Measurements from ENCODE around the gene DMTF1.

The DMTF1 gene

DNA sequence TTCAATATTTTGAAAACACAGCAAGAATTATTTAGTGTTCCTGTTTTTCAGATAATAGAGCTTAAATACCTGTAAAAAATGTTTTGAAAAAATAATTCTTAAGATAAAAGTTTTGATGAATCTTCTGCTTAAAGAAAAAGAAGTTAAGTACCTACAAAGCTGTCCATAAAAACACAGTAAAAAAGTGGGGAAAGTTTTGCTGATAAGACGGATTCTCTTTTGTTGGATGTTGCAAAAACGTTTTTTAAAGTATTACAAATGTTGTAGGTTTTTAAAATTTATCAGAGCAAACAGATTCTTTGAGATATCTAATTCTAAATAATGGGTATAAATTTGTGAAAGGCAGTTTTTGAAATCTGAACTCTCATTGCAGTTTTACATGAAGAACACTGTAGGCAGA lies 12.2 kb downstream of the DMTF1 start:
- TF ChIP-seq SPI1 (IDR thresholded peaks at IDR 0.05; ENCODE audit: borderline replicate concordance, low read depth) (no peak), POLR2AphosphoS5 (IDR thresholded peaks at IDR 0.05; ENCODE audit: low read depth) (no peak), GABPA (IDR thresholded peaks at IDR 0.05; ENCODE audit: low read depth) (no peak)
- TF ChIP-seq, protein P1, sequence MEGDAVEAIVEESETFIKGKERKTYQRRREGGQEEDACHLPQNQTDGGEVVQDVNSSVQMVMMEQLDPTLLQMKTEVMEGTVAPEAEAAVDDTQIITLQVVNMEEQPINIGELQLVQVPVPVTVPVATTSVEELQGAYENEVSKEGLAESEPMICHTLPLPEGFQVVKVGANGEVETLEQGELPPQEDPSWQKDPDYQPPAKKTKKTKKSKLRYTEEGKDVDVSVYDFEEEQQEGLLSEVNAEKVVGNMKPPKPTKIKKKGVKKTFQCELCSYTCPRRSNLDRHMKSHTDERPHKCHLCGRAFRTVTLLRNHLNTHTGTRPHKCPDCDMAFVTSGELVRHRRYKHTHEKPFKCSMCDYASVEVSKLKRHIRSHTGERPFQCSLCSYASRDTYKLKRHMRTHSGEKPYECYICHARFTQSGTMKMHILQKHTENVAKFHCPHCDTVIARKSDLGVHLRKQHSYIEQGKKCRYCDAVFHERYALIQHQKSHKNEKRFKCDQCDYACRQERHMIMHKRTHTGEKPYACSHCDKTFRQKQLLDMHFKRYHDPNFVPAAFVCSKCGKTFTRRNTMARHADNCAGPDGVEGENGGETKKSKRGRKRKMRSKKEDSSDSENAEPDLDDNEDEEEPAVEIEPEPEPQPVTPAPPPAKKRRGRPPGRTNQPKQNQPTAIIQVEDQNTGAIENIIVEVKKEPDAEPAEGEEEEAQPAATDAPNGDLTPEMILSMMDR (IDR thresholded peaks at IDR 0.05; ENCODE audit: insufficient read depth, low read length) = no peak
- TF ChIP-seq, protein P2, sequence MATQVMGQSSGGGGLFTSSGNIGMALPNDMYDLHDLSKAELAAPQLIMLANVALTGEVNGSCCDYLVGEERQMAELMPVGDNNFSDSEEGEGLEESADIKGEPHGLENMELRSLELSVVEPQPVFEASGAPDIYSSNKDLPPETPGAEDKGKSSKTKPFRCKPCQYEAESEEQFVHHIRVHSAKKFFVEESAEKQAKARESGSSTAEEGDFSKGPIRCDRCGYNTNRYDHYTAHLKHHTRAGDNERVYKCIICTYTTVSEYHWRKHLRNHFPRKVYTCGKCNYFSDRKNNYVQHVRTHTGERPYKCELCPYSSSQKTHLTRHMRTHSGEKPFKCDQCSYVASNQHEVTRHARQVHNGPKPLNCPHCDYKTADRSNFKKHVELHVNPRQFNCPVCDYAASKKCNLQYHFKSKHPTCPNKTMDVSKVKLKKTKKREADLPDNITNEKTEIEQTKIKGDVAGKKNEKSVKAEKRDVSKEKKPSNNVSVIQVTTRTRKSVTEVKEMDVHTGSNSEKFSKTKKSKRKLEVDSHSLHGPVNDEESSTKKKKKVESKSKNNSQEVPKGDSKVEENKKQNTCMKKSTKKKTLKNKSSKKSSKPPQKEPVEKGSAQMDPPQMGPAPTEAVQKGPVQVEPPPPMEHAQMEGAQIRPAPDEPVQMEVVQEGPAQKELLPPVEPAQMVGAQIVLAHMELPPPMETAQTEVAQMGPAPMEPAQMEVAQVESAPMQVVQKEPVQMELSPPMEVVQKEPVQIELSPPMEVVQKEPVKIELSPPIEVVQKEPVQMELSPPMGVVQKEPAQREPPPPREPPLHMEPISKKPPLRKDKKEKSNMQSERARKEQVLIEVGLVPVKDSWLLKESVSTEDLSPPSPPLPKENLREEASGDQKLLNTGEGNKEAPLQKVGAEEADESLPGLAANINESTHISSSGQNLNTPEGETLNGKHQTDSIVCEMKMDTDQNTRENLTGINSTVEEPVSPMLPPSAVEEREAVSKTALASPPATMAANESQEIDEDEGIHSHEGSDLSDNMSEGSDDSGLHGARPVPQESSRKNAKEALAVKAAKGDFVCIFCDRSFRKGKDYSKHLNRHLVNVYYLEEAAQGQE (IDR thresholded peaks at IDR 0.05; ENCODE audit: insufficient replicate concordance, low read depth) = no peak
- H3K27me3 ChIP-seq (ENCODE audit: insufficient read depth, poor library complexity, severe bottlenecking) = no peaks in the 10 kb centered on the region

DNA sequence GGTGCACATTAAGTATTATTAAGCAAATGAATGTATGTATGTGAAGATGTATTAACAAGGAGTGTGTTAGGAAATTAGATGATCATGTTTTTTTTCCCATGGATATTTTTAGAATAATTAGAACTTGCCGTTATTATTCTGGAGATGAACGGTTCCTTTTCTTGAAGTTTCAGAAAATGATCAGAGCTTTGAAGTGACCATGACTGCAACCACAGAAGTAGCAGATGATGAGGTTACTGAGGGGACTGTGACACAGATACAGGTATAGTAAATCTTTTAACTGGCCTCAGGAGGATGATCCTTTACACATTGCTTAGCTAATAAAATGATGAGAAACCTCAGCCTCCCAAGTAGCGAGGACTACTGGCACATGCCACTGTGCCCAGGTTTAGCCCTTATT lies 18.6 kb downstream of the DMTF1 start:
- no peak for TF ChIP-seq POLR2AphosphoS5 (IDR thresholded peaks at IDR 0.05; ENCODE audit: low read depth)
- TF ChIP-seq, protein P1 (IDR thresholded peaks at IDR 0.05; ENCODE audit: insufficient read depth, low read length) = no peak
- TF ChIP-seq, protein P2 (IDR thresholded peaks at IDR 0.05; ENCODE audit: insufficient replicate concordance, low read depth) = no peak
- no peak for TF ChIP-seq GABPA (IDR thresholded peaks at IDR 0.05; ENCODE audit: low read depth)
- no peak for TF ChIP-seq SPI1 (IDR thresholded peaks at IDR 0.05; ENCODE audit: borderline replicate concordance, low read depth)
- DNase-seq (ENCODE audit: low read depth in 1 of 2, low spot score in 1 of 2) = no peak
- no peak overlapping the region for H3K27ac ChIP-seq (replicated peaks)
- no peaks in the 10 kb centered on the region for H3K27me3 ChIP-seq (ENCODE audit: insufficient read depth, poor library complexity, severe bottlenecking)
- H3K4me3 ChIP-seq (replicated peaks; ENCODE audit: insufficient read depth, low read length) = no peak overlapping the region

More for the DNA sequence above, 12.2 kb downstream of the DMTF1 start:
- no peak overlapping the region for H3K27ac ChIP-seq (replicated peaks)
- DNase-seq (ENCODE audit: low read depth in 1 of 2, low spot score in 1 of 2) = no peak
- H3K4me3 ChIP-seq (replicated peaks; ENCODE audit: insufficient read depth, low read length) = no peak overlapping the region

DNA sequence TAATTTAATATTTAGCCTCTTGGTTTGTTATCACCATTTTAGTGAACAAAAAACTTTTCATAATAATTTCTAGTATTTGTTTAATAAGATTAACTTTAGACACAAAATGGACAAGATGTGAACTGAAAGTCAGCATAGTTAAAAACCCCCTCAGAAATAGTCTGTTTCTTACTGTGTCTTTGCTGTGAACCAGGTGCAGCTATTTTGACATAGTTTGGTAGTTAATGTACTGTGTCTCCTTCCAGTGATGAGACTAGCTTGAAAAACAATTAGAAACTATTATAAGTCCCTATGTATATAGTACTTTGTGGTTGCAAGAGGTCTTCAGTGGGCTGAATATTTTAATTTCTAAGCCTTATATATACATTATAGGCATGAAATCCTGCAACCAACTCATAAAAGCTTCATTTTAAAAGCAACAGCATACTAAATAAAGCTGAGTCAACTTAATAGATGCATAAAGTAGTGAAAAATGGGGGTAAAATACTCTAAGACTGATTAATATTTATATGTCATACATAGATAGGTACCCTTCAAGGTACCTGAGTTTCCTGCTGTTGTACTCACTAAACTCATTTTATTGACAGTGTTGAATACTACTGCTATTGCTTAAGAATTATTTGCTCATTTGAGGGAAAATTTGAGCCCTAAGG lies 19.2 kb downstream of the DMTF1 start:
- no peak for DNase-seq (ENCODE audit: low read depth in 1 of 2, low spot score in 1 of 2)
- TF ChIP-seq GABPA (IDR thresholded peaks at IDR 0.05; ENCODE audit: low read depth) (no peak), POLR2AphosphoS5 (IDR thresholded peaks at IDR 0.05; ENCODE audit: low read depth) (no peak), SPI1 (IDR thresholded peaks at IDR 0.05; ENCODE audit: borderline replicate concordance, low read depth) (no peak)
- TF ChIP-seq, protein P2 (IDR thresholded peaks at IDR 0.05; ENCODE audit: insufficient replicate concordance, low read depth) = no peak
- TF ChIP-seq, protein P1 (IDR thresholded peaks at IDR 0.05; ENCODE audit: insufficient read depth, low read length) = no peak
- Histone ChIP-seq H3K4me3 (replicated peaks; ENCODE audit: insufficient read depth, low read length) (no peak overlapping the region), H3K27me3 (ENCODE audit: insufficient read depth, poor library complexity, severe bottlenecking) (no peaks in the 10 kb centered on the region), H3K27ac (replicated peaks) (no peak overlapping the region)

Data from HL-60 (cell line).